Ramos (cell line): ENCODE results near the gene NIPBL.
"Not testable (repeated sequence)": the region's sequence is repeated elsewhere in the genome, so short reads cannot be mapped to it uniquely, and the experiment has no call there.

Experiments
- in situ Hi-C: fragments of 300-500 bp; cut with MboI; formaldehyde crosslinking; loops from one replicate; pipeline ENCODE4 v1.14.3; 2022; ENCODE audit warnings: low sequenced_read_pairs; ENCODE audit not compliant: unreplicated experiment

Gene NIPBL

GRCh38 chr5:37002176-37002751 lies 125.7 kb downstream of the NIPBL start:
- in situ Hi-C loops: loop anchor here (10.0 kb wide), 1 partner anchor 267 kb away; no protein-coding TSS in a partner anchor

DNA sequence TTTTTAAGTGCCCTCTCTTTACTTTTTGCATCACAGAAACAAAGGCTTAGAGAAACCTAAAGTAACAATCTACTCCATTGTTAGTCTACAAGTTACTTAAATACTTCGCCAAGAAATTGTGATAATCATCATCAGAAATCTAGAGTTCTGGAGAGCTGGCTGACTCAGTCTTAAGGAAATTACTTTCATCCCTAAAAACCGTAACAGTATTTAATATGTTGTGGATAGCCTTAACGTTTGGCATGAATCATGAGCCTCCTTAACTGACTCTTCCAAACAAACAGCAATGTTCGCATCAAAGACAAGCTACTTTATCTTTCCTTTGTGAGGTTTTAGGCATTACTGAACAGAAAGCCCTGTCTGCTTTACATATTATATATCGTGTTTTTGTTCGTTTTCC lies 128.7 kb downstream of the NIPBL start:
- in situ Hi-C loops: loop anchor here (10.0 kb wide), 1 partner anchor 270 kb away; no protein-coding TSS in a partner anchor

DNA sequence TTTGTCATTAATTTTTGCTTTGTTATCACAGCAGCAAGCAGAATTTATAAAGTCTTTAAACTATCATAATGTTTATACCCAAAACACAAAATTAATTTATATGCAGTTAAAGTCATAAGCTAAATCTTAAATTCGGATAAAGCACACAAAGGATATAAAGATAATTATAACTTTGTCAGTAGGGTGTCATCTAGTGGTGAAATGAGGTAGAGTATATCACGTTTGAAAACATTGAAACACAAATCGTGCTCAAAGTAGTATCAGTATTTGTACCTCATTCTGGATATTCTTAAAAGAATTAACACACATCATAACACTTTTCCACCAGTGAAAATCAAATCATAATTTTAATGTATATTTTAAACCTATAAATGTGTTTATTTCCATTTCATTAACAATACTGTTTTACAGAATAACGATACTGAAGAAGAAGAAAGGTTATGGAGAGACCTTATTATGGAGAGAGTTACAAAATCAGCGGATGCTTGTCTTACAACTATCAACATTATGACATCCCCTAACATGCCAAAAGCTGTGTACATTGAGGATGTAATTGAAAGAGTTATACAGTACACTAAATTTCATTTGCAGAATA lies 129.5 kb downstream of the NIPBL start:
- in situ Hi-C loops: loop anchor here (10.0 kb wide), 1 partner anchor 271 kb away; no protein-coding TSS in a partner anchor

DNA sequence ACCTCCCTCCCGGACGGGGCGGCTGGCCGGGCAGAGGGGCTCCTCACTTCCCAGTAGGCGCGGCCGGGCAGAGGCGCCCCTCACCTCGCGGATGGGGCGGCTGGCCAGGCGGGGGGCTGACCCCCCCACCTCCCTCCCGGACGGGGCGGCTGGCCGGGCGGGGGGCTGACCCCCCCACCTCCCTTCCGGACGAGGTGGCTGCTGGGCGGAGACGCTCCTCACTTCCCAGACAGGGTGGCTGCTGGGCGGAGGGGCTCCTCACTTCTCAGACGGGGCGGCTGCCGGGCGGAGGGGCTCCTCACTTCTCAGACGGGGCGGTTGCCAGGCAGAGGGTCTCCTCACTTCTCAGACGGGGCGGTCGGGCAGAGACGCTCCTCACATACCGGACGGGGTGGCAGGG lies 136.6 kb downstream of the NIPBL start:
- in situ Hi-C loops: not testable (repeated sequence)

- in situ Hi-C loops: no loop called here
Measured at GRCh38 chr5:37014321-37014720, 137.8 kb downstream of the NIPBL start.

GRCh38 chr5:37015795-37016666 lies 139.5 kb downstream of the NIPBL start:
- in situ Hi-C loops: no loop called here

DNA sequence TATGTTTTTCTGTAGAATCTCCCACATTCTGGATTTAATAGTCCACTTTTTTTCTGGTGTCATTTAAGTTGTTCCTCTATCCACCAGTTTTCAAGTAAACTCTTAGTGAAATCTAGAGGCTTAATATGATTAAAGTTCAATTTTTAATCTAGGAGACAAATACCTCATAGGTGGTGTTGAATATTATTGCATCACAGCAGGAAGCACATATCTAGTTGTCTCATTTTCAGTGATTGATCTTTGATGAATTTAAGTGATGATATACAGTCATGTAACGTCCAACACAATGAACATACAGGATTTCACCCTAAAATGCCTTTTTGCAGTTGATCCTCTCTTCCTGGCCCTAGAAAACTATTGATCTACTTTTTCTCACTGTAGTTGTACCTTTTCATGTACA lies 152.3 kb downstream of the NIPBL start:
- in situ Hi-C loops: no loop called here

DNA sequence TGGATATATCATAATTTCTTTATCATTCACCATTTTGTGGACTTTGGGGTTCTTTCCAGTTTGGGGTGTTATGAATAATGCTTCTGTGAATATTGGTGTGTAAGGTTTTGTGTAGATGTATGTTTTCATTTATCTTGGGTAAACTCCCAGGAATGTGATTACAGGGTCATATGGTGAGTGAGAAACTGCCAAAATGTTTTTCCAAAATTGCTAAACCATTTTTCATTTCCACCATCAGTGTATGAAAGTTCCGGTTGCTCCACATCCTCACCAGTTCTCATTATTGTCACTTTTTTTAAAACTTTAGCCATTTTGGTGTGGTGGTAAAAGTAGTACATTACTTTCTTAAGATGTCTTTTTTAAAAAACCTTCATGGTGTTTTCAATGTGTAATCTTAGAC lies 152.9 kb downstream of the NIPBL start:
- in situ Hi-C loops: no loop called here

GRCh38 chr5:37034955-37035354 lies 158.4 kb downstream of the NIPBL start:
- in situ Hi-C loops: no loop called here

DNA sequence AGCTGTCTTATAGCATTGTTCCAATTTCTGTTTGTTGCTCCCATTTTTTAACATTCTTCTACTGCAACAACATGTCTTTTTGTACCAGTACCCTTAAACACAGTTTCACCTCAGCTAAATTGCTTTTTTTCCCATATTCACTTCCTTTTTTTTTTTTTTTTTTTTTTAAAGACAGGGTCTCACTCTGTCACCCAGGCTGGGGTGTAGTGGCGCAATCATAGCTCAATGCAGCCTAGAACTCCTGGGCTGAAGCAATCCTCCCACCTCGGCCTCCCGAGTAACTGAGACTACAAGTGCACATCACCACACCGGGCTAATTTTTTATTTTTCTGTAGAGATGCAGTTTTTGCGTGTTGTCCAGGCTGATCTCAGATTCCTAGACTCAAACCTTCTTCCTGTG lies 161.3 kb downstream of the NIPBL start:
- in situ Hi-C loops: no loop called here

GRCh38 chr5:37039824-37040223 lies 163.3 kb downstream of the NIPBL start:
- in situ Hi-C loops: no loop called here

DNA sequence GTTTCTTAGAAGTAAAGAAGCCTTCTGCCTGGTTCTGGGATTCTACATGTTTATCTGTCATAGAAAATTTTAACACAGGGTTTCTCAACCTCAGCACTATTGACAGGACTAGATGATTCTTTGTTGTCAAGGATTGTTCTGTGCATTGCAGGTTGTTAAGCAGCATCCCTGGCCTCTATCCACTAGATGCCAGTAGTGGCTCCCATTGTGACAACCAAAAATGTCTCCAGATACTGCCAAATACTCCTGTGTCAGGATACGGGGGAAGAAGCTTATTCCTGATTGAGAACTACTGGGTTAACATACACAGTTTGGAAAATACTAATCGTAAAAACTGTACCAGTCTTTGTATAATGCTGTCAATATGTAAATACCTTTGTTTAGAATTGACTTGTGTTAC lies 167.1 kb downstream of the NIPBL start:
- in situ Hi-C loops: no loop called here

- in situ Hi-C loops: no loop called here
Measured at GRCh38 chr5:37044120-37044519, 167.6 kb downstream of the NIPBL start.

- in situ Hi-C loops: no loop called here
Measured at GRCh38 chr5:37045703-37046102, 169.1 kb downstream of the NIPBL start.

- in situ Hi-C loops: no loop called here
Measured at GRCh38 chr5:37047947-37048346, 171.4 kb downstream of the NIPBL start.

- in situ Hi-C loops: no loop called here
Measured at GRCh38 chr5:37054391-37054790, 177.8 kb downstream of the NIPBL start.

DNA sequence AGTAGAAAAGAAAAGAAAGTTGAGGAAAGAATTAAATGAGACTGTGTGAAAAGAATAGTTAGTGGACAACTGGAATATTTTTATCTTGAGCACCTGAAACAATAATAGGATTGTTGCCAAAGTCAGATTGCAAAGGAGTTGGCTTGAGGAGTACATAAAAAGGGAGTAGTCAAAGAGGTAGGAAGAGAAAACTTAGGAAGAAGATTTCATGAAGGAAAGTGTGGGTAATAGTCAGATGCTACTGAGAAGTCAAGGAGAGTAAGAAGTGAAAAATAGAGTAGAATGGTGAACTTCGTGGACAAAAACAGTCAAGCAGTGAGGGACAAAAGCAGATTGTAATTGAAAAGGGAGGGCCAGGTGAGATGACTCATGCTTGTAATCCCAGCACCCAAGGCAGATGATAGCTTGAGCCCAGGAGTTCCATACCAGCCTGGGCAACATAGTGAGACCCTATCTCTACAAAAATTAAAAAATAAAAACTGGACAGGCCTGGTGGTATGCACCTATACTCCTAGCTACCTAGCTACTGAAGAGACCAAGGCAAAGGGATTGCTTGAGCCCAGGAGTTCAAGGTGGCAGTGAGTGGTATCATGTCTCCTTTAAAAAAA lies 178.9 kb downstream of the NIPBL start:
- in situ Hi-C loops: no loop called here

DNA sequence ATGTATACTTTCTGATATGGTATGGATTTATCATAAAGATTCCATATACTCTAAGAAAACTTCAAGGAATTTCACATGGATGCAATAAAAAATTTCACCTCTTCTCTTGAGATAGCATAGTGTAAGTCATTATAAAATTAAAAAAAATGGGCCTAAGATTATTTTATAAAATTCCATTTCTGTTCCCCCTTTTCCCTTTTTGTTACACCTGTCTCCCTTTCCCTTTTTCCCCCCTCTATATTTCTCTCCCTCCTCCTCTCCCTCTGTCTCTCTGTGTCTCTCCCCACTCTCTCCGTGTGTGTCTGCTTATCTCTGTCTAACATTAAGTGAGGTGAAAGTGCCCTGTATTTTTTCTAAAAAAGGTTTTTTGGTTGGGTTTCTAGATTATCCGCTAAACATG lies 180.2 kb downstream of the NIPBL start:
- in situ Hi-C loops: no loop called here

DNA sequence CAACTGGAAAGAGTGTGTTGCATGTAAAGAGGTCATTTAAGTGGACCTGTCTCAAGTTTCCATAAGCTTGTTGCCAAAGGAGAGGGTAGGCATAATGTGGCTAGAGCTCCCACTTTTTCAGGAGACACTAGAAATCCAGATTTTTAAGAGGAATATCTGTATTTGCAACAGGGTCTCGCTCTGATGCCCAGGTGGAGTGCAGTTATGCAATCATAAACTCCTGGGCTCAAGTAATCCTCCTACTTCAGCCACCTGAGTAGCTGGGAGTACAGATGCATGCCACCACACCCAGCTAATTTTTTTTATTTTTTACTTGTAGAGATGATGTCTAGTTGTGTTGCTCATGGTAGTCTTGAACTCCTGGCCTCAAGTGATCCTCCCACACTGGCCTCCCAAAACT lies 183.5 kb downstream of the NIPBL start:
- in situ Hi-C loops: no loop called here

GRCh38 chr5:37063739-37064138 lies 187.2 kb downstream of the NIPBL start:
- in situ Hi-C loops: no loop called here

GRCh38 chr5:37064442-37064841 lies 187.9 kb downstream of the NIPBL start:
- in situ Hi-C loops: no loop called here
